RKO (cell line): ENCODE measurements around the gene STUM.
"Not testable (repeated sequence)": the region's sequence is repeated elsewhere in the genome, so short reads cannot be mapped to it uniquely, and the experiment has no call there.

Experiments
- DNase-seq: peaks from one replicate; pipeline ENCODE4 v3.0.0-alpha.2; 2016; ENCODE audit warnings: low spot score

STUM gene

GRCh38 chr1:226548256-226549093 lies at the start of gene STUM:
STUM (plus strand) TSS chr1:226548764; CDS start chr1:226548905, 141 bp downstream.
- DNase-seq, result no peak

DNA sequence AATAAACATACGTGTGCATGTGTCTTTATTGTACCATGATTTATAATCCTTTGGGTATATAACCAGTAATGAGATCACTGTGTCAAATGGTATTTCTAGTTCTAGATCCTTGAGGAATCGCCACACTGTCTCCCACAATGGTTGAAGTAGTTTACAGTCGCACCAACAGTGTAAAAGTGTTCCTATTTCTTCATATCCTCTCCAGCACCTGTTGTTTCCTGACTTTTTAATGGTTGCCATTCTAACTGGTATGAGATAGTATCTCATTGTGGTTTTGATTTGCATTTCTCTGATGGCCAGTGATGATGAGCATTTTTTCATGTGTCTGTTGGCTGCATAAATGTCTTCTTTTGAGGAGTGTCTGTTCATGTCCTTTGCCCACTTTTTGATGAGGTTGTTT lies 48.9 kb upstream of the STUM start:
- DNase-seq, result not testable (repeated sequence)

DNA sequence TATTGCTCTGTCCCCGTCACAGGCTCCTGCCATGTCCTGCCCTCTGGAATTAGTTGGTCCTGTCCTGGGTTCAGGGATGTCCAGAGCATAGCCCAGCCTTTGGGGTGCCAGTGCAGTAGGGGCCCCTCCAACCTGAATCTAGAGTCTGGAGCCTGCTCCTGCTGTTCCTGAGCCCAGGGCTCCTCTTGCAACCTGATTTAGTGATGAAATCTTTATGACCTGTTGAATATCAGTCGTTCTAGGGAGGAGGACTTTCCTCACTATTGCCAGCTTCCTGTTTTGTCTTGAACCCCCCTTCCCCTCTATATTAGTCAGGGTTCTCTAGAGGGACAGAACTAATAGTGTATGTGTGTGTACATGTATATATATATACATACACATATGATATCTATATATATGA lies 42.5 kb upstream of the STUM start:
- no peak for DNase-seq

- DNase-seq, result no peak
Measured at GRCh38 chr1:226506921-226507320, 41.6 kb upstream of the STUM start.

DNA sequence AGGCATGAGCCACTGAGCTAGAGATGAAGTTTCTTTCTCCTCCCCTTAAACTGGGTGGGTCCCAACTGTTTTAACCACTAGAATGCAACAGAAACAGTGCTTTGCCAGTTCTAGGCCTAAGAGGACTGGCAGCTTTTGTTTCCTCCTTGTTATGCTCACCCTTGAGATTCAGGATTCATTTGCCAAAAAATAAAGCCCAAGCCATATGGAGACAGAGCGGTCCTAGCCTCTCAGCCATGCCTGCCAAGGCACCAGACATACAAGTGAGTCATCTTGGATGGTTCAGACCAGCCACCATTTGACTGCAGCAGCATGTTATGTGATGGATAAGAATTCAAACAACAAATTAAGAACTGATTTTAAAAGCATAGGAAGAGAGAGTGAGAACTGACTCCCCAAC lies 38.1 kb upstream of the STUM start:
- DNase-seq, result no peak

DNA sequence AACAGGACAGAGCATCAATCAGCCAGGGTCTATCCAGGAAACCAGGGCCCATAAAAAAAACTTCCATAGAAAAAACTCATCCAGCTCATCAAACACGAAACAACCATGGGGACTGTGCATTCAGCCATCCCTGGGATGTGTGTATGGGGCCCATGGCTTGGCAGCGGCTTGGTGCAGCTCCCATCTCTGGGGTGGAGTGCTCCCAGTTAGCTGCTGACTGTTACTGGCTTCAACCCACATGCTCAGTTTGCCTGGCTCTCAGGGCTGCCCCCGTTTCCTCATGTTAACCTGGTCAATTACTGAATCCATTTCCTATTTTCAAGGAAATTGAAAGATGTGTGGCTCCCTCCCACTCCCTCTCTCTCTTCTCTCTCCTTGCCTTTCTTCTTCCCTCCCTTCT lies 37.3 kb upstream of the STUM start:
- DNase-seq, result no peak

DNA sequence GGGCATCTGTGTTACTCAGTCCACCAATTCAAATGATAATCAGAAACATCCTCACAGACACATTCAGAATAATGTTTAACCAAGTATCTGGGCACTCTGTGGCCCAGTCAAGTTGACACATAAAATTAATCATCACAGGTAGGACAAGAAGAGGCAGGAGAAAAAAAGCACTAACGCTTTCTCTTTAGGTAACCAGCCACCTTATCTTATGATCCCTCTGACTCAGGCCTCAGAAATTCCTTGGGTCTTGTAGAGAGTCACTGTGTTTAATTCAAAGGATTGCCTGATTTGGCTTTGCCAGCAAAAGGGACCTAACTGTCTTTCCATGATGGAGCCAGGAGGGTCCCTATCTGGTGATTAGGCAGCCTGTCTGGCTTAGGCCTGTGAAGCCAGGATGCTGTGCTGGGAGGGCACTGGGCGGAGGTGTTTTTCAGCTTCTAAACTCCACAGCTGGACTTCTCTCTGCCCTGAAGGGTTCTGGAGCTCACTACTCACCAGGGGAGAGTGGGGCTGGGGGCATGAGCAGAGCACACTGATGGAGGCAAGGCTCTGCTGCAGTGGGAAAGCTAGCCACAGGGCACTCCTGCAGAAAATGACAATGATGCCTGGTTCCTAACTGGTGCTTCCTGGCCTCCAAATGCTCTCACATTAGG lies 36.4 kb upstream of the STUM start:
- no peak for DNase-seq

GRCh38 chr1:226518375-226518774 lies 30.2 kb upstream of the STUM start:
- no peak for DNase-seq

- no peak for DNase-seq
Measured at GRCh38 chr1:226519135-226519534, 29.4 kb upstream of the STUM start.

DNA sequence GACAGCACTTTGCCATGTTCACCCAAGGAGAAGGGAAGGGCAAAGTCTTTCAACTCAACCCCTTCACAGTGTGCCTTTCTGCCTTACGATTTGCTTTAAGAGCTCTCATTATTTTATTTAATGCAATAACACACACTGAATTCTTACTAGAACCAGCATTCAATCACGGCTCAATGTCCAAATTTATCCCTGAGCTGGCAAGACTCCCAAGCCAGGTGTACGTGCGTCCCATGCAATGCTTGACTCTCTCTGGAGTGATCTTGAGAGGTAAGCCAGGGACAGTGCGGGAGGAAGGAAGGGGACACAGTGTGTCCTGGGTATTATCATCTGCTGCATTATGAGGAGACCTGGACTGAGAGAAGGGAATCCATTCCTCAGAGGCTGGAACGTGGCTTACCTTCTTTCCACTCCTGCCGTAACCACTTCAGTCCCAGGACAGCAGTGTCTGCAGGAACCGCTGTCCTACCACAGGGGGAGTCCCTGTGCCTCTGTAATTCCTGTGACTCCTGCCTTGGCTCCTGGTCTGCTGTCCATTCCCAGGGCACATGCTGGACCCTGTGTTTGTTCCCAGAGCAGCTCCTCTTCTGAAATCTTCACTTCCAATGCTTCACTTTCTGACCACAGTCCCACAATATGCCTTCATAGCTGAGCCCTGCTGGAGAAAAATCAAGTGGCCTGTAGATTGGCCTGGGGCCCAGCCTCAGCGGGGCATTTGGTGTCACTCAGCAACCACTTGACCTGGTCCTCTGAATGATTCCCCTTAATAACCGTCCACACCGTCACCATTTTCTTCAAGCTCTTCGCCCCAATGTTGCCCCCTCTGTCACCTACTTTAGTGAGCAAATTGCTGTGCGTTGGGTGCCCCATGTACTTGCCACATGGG lies 28.6 kb upstream of the STUM start:
- no peak for DNase-seq

DNA sequence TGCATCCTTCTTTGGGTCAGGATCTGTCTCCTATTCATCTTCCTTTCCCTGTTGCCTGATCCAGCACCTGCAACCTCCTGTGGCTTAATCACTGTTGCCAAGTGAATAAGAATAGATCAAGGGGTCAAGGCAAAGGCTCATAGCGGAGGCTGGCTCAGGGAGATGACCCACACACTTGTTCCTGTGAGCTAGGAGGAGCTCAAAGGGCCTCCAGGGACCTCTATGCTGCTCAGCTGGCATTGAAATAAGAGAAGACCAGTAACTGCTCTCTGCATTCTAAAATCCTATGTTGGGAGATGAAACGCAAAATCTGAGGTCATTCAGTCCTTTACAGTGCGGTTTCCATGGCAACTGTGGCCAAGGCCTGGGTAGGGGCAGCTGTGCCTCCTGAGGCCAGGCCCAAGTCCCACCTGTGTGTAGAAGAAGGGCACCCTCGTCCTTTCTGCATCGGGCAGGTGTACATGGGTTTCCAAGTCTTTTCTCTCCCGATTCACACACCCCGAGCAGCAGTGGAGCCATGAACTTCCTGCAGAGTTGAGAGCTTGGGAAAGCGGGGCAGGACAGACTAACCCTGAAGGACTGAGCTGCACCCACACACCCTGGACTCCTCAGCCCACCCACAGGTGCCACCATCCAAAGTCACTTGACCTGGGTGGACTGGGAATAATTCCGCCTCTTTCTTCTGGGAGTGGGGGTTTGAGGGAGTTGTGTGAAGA lies 27.8 kb upstream of the STUM start:
- no peak for DNase-seq

GRCh38 chr1:226523646-226524406 lies 24.7 kb upstream of the STUM start:
- no peak for DNase-seq

GRCh38 chr1:226524547-226524946 lies 24.0 kb upstream of the STUM start:
- no peak for DNase-seq

DNA sequence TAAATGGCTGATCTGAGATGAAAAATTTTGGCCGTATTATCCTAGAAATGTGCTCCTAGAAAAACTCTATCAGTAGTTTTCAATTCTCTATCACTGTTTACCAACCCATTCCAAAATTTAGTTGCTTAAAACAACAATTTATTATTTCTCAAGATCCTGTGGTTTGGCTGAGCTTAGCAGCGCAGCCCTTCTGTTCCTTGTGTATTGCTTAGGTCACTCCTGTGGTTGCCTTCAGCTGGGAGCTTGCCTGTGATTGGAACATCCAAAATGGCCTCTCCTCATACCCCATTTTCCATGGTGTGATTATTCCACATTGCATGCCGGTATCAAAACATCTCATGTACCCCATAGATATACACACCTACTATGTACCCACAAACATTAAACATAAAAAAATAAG lies 22.8 kb upstream of the STUM start:
- DNase-seq, result no peak

GRCh38 chr1:226526801-226527595 lies 21.6 kb upstream of the STUM start:
- peak; percentile 11 for DNase-seq

DNA sequence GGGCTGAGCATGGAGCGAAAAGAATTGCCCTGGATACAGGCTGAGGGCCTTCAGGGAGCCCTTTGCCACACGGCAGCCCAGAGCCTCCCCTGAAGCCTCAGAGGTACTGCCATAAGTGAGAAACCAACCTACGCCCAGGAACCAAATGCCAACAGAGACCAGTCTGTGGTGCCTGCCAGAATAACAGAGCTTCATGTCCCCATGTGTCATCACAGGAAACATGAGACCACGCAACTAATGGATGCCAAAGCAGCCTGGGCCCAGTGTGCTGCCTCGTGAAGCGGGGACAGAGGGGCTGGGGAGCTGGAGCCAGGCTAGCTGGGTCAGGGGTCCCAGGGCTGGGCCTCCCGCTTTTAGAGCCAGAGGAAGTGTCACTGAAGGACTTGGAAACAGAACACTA lies 18.7 kb upstream of the STUM start:
- DNase-seq, result no peak

DNA sequence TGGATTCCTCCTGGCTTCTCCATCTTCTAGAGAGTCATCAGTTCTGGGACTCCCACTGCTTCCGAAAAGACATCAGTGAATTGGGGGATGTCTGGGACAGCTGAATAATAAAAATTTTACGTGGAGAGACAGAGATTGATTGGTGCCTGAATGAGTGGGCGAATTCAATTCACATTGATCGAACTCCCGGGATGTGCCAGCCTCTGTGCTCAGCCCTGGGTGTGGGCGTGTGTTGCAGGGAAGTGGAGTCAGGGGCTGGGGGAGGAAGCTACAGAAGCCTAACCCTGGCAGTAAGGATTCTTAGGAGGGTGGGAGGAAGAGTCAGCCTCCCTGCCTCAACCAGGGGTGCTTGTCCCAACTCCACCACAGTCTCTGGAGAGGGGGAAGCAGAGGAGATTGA lies 18.0 kb upstream of the STUM start:
- no peak for DNase-seq

DNA sequence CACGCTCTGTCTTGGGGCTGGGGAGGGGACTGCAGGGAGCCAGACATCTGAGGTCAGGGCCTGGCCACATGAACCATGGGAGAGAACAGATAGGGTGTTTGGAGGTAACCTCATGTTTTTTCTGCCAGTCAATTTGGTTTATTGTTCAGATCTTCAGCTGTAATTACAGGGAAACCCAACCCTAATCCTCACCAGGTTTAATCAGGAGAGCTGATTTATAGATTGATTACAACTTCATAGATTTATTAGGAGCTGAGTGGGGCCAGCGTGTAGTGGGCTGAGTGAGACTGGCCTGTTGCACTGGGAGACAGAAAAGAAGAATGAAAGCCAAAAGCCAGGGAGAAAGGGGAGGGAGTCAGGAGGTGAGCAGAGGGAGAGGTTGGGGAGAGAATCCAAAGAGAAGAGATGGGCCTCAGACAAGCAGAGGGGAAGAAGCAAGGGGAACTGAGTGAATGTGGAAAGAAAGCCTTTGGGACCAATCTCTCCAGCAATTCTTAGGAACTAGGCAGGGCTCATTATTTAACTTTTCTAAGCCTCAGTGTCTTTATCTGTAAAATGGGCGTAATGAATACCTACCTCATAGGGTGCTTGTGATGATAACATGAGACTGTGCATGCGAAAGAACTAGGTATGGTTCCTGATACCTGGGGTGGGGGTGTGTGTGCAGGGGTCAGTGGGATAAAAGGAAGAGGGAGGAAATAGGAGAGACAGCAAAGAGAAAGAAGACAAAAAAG lies 17.0 kb upstream of the STUM start:
- no peak for DNase-seq

DNA sequence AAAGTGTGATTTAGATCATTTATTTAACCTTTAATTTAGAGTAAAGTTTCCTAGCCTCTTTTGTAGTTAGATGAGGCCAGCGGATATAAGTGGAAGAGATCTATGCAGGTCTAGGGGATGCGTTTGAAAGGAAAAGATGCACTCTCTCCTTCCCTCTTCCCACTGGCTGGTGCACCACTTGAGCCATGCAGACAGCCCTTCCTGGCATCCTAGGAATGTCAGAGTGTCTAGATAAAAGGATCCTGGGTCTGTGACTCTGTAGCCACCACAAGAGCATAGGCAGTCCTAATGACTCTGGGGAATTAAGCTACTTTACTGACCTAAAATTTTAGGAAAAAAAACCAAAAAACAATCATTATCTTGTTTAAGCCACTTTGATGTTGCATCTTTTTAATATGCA lies 16.0 kb upstream of the STUM start:
- no peak for DNase-seq

DNA sequence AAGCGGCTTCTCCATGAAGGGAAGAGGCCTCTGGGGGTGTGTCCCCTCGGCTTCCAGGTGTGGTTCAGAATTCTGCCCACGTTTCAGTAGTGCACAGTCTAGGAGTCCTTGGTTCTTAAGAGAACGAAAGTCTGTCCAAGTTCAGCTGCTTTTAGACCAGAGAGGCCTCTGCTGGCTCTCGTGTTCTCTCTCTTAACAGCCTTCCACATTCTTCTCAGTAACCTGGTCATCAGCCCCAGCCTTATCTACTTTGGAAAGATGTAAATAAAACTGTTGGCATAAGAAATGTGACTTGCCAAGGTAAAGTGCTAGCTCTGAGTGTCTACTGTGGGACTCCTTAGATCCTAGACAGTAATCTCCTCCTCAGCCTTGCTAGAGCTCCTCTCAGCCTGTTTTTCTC lies 15.3 kb upstream of the STUM start:
- DNase-seq, result no peak
